ENCODE data around the gene NFATC2IP.

DNA sequence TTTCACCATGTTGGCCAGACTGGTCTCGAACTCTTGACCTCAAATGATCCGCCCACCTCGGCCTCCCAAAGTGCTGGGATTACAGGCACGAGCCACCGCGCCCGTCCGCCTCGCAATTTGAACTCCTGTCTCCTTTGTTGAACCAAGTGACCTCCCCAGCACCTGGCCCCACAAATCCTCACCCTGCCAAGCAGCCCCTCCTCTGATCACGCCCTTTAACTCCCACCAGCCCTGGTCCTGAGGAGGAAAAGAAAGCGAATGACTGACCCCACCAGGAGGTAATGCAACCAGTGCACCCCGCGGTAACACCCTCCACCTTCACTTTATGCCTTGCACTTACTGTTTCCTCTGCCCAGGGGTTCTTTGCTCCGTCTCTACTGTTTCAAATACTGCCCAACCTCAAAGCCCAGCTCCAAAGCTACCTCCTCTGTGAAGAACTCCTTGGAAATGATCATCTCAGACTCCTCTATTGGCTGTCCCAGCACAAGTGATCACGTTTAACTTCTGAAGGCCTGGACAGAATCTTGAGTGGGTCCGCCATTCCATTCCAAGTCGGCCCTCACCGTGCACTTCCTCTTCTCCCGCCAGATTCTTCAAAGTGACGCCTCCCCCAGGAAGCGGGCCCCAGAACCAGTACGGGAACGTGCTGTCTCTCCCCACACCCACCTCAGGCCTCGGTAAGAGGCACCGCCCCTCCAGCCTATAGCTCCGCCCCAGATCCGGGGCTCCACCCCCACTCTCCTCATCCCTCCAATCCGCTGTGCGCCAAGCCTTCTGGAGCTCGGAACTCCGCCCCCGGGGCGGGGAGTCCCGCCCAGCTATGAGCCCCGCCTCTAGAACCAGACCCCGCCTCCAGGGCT is 14.6 kb upstream of the NFATC2IP start:
- TF ChIP-seq NFIC (IDR thresholded peaks at IDR 0.05) = no peak
- TF ChIP-seq RAD21 (IDR thresholded peaks at IDR 0.05; ENCODE audit: low read depth) = no peak
- TF ChIP-seq TAF1 (IDR thresholded peaks at IDR 0.05; ENCODE audit: low read depth) = no peak
- TF ChIP-seq, protein P1, sequence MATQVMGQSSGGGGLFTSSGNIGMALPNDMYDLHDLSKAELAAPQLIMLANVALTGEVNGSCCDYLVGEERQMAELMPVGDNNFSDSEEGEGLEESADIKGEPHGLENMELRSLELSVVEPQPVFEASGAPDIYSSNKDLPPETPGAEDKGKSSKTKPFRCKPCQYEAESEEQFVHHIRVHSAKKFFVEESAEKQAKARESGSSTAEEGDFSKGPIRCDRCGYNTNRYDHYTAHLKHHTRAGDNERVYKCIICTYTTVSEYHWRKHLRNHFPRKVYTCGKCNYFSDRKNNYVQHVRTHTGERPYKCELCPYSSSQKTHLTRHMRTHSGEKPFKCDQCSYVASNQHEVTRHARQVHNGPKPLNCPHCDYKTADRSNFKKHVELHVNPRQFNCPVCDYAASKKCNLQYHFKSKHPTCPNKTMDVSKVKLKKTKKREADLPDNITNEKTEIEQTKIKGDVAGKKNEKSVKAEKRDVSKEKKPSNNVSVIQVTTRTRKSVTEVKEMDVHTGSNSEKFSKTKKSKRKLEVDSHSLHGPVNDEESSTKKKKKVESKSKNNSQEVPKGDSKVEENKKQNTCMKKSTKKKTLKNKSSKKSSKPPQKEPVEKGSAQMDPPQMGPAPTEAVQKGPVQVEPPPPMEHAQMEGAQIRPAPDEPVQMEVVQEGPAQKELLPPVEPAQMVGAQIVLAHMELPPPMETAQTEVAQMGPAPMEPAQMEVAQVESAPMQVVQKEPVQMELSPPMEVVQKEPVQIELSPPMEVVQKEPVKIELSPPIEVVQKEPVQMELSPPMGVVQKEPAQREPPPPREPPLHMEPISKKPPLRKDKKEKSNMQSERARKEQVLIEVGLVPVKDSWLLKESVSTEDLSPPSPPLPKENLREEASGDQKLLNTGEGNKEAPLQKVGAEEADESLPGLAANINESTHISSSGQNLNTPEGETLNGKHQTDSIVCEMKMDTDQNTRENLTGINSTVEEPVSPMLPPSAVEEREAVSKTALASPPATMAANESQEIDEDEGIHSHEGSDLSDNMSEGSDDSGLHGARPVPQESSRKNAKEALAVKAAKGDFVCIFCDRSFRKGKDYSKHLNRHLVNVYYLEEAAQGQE (IDR thresholded peaks at IDR 0.05; ENCODE audit: low read depth) = no peak
- TF ChIP-seq YY1 (IDR thresholded peaks at IDR 0.05; ENCODE audit: low read depth) = 0 out of 2 replicates have a peak, but pooled peaks have one; percentile 14
- no peak for TF ChIP-seq FOXM1 (IDR thresholded peaks at IDR 0.05; ENCODE audit: borderline replicate concordance, low read depth)
- no peak for TF ChIP-seq TEAD4 (IDR thresholded peaks at IDR 0.05)
- TF ChIP-seq EP300 (IDR thresholded peaks at IDR 0.05; ENCODE audit: borderline replicate concordance) = no peak
- TF ChIP-seq CEBPB (IDR thresholded peaks at IDR 0.05) = no peak
- TF ChIP-seq, protein P2, sequence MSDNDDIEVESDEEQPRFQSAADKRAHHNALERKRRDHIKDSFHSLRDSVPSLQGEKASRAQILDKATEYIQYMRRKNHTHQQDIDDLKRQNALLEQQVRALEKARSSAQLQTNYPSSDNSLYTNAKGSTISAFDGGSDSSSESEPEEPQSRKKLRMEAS (IDR thresholded peaks at IDR 0.05) = peak; percentile 91
- TF ChIP-seq, protein P3, sequence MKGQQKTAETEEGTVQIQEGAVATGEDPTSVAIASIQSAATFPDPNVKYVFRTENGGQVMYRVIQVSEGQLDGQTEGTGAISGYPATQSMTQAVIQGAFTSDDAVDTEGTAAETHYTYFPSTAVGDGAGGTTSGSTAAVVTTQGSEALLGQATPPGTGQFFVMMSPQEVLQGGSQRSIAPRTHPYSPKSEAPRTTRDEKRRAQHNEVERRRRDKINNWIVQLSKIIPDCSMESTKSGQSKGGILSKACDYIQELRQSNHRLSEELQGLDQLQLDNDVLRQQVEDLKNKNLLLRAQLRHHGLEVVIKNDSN (IDR thresholded peaks at IDR 0.05) = no peak
